ENCODE results near the gene RPL41. TPM values are rescaled to one million over a fixed set of nuclear protein-coding genes. Genes with fewer than 3 reads are reported as not detected.

RPL41 gene
- total and polyA plus RNA-seq, 10 of the 15 experiments (the other 5 are each of a cell fraction or from before 2014, with no cell fraction given): 4,144 to 19,112 (median 8,004) TPM

GRCh38 chr12:56129206-56129941 lies 12.9 kb downstream of the RPL41 start (continued):
- TF ChIP-seq, protein P1, sequence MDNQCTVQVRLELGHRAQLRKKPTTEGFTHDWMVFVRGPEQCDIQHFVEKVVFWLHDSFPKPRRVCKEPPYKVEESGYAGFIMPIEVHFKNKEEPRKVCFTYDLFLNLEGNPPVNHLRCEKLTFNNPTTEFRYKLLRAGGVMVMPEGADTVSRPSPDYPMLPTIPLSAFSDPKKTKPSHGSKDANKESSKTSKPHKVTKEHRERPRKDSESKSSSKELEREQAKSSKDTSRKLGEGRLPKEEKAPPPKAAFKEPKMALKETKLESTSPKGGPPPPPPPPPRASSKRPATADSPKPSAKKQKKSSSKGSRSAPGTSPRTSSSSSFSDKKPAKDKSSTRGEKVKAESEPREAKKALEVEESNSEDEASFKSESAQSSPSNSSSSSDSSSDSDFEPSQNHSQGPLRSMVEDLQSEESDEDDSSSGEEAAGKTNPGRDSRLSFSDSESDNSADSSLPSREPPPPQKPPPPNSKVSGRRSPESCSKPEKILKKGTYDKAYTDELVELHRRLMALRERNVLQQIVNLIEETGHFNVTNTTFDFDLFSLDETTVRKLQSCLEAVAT (IDR thresholded peaks at IDR 0.05): 0 out of 2 replicates have a peak, but pooled peaks have one; percentile 20
- TF ChIP-seq, protein P2, sequence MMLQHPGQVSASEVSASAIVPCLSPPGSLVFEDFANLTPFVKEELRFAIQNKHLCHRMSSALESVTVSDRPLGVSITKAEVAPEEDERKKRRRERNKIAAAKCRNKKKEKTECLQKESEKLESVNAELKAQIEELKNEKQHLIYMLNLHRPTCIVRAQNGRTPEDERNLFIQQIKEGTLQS (IDR thresholded peaks at IDR 0.05; ENCODE audit: borderline replicate concordance, extremely low read depth, low read depth, low read length): no peak
- TF ChIP-seq NFYB (IDR thresholded peaks at IDR 0.05; ENCODE audit: insufficient read depth, low read depth, low read length) (no peak), SMAD5 (IDR thresholded peaks at IDR 0.05; ENCODE audit: low read depth) (0 out of 2 replicates have a peak, but pooled peaks have one; percentile 49)

DNA sequence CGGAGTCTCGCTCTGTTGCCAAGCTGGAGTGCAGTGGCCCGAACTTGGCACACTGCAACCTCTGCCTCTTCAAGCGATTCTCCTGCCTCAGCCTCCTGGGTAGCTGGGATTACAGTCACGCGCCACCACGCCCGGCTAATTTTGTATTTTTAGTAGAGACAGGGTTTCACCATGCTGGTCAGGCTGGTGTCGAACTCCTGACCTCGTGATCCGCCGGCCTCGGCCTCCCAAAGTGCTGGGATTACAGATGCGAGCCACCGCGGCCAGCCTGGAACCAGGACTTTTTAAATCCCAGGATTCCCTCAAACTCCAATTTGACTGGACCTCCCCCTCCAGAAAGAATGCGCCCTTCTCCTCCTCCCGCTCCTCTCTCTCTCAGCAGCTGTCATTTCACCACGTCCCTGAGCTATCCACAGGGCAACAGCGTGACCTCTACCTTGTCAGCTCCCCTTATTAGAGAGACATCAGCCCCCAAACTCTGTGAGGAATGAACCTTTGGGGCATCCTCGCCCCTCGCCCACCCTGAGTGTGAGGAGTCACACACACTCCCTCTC lies 13.6 kb downstream of the RPL41 start:
- Histone ChIP-seq H3K4me3 (peak overlapping the region; percentile 93), H3K9me3 (replicated peaks; ENCODE audit: control insufficient read depth, insufficient read depth, low read length) (no peaks in the 10 kb centered on the region), H3K9ac (ENCODE audit: control insufficient read depth, insufficient read depth, low read length) (peak overlapping the region; percentile 78), H4K20me1 (ENCODE audit: control insufficient read depth, insufficient read depth) (no peaks in the 10 kb centered on the region), H3K36me3 (ENCODE audit: control insufficient read depth in 2 of 2, insufficient read depth in 2 of 2, low read length in 1 of 2) (peaks cover 14 to 16% of the 10 kb centered on the region in 2 experiments), H2AFZ (ENCODE audit: control insufficient read depth, low read depth, low read length) (no peak overlapping the region; the same call in 1 of the 2 replicates), H3K27me3 (replicated peaks in 1 of 2; ENCODE audit: control insufficient read depth in 2 of 2, insufficient read depth in 2 of 2, low read length in 1 of 2) (no peaks in the 10 kb centered on the region), H3K4me2 (ENCODE audit: control insufficient read depth, insufficient read depth) (peak overlapping the region; percentile 98), H3K27ac (ENCODE audit: control insufficient read depth, insufficient read depth) (peak overlapping the region; percentile 55), H3K79me2 (ENCODE audit: control insufficient read depth, insufficient read depth, low read length) (peaks cover 21% of the 10 kb centered on the region), H3K4me1 (ENCODE audit: control insufficient read depth, insufficient read depth, low read length) (peaks cover 24% of the 10 kb centered on the region)
- in situ Hi-C loops (cut with MboI): loop anchor here (5.0 kb wide), 1 partner anchor 57 kb away; the partner anchor contains the start of gene SMARCC2
- BruUV-seq (replicated peaks): no TSS peak
- intact Hi-C loops (cut with micrococcal nuclease; ENCODE audit: unreplicated experiment): loop anchor here (5.0 to 10.0 kb wide), 2 partner anchors 337 to 515 kb away; partner anchors contain the start of genes ATP5F1B and SPRYD4
- ChIA-PET RAD21 (ENCODE audit: unreplicated experiment) (no interaction called here), POLR2A (interaction anchor here (0.9 to 4.5 kb wide), 3 partner anchors 12 to 92 kb away, joined by 4 to 44 read pairs (median 6); partner anchors contain the start of genes RNF41 and SMARCC2), CTCF (interaction anchor here (0.6 to 10.3 kb wide), 2 partner anchors 59 to 307 kb away, joined by 3 to 129 read pairs; partner anchors contain the start of gene SMARCC2), SMC1A (ENCODE audit: uncharacterized antibody, unreplicated experiment) (interaction anchor here (0.9 to 4.8 kb wide), 4 partner anchors 12 to 60 kb away, joined by 3 to 68 read pairs (median 4); partner anchors contain the start of genes SMARCC2 and ZC3H10)
- no peak for TF ChIP-seq CBX3 (IDR thresholded peaks at IDR 0.05; ENCODE audit: borderline replicate concordance, low read depth)
- TF ChIP-seq BHLHE40 (IDR thresholded peaks at IDR 0.05; ENCODE audit: borderline replicate concordance in 1 of 2, low read depth in 2 of 2, low read length in 1 of 2): no peak
- TF ChIP-seq SIN3A (IDR thresholded peaks at IDR 0.05; ENCODE audit: low read depth, low read length): no peak
- TF ChIP-seq SMAD5 (IDR thresholded peaks at IDR 0.05; ENCODE audit: low read depth): no peak
- TF ChIP-seq EED (IDR thresholded peaks at IDR 0.05; ENCODE audit: low read depth): no peak
- TF ChIP-seq RAD21 (IDR thresholded peaks at IDR 0.05; ENCODE audit: insufficient read depth, low read depth, low read length): no peak
- no peak for TF ChIP-seq STAT1 (conservative IDR thresholded peaks at IDR 0.05)
- no peak for TF ChIP-seq BRCA1 (IDR thresholded peaks at IDR 0.05; ENCODE audit: low read depth, low read length)
- TF ChIP-seq NFYB (IDR thresholded peaks at IDR 0.05; ENCODE audit: insufficient read depth, low read depth, low read length): no peak
- TF ChIP-seq NFIC (IDR thresholded peaks at IDR 0.05; ENCODE audit: low read depth, low read length): no peak
- no peak for TF ChIP-seq GATAD2B (conservative IDR thresholded peaks at IDR 0.05; ENCODE audit: low read depth)
- TF ChIP-seq USF2 (IDR thresholded peaks at IDR 0.05; ENCODE audit: borderline replicate concordance, low read depth, low read length): no peak
- no peak for ATAC-seq
- WGBS (ENCODE audit: insufficient coverage, insufficient replicate concordance, low lambda C conversion rate, missing lambda C conversion rate): 36% methylated on average over 22 of the region's 22 CpGs
- FAIRE-seq: no peak
- no peak for DNase-seq (ENCODE audit: low read depth, low spot score)
